GM18861 (cell line): ENCODE results near the gene GNB1L.

Source experiments
- ATAC-seq: cut with Tn5 transposase; IDR thresholded peaks from one replicate; pipeline ENCODE4 v1.9.1; 2021; ENCODE audit not compliant: unreplicated experiment

GNB1L gene

GRCh38 chr22:19740586-19740985 is 114.1 kb downstream of the GNB1L start:
- no peak for ATAC-seq

- ATAC-seq = no peak
Observed at GRCh38 chr22:19739911-19740449, 114.7 kb downstream of the GNB1L start.

GRCh38 chr22:19739448-19739895 is 115.2 kb downstream of the GNB1L start:
- no peak for ATAC-seq

GRCh38 chr22:19738664-19739447 is 115.8 kb downstream of the GNB1L start:
- ATAC-seq = no peak

- ATAC-seq = no peak
Observed at GRCh38 chr22:19737846-19738663, 116.6 kb downstream of the GNB1L start.

- no peak for ATAC-seq
Observed at GRCh38 chr22:19735665-19736510, 118.8 kb downstream of the GNB1L start.

- ATAC-seq = no peak
Observed at GRCh38 chr22:19734837-19735382, 119.8 kb downstream of the GNB1L start.

GRCh38 chr22:19734163-19734562 is 120.5 kb downstream of the GNB1L start:
- ATAC-seq = no peak

- ATAC-seq = no peak
Observed at GRCh38 chr22:19733755-19734154, 120.9 kb downstream of the GNB1L start.
